IPS-20b (cell line): ENCODE measurements around the gene DEDD.

Source experiments
- H3K27ac ChIP-seq: one replicate; pipeline ENCODE4 v1.5.1; 2013; ENCODE audit warnings: low read length
- H3K27me3 ChIP-seq: 2 replicates; pipeline ENCODE4 v1.6.1; 2013; ENCODE audit warnings: mild to moderate bottlenecking, low read length, inconsistent platforms; ENCODE audit not compliant: insufficient read depth
- H3K36me3 ChIP-seq: 2 replicates; pipeline ENCODE4 v1.6.1; 2013; ENCODE audit warnings: low read depth, mild to moderate bottlenecking, inconsistent platforms, low read length, moderate library complexity; ENCODE audit not compliant: insufficient read depth
- H3K4me1 ChIP-seq: 2 replicates; pipeline ENCODE4 v1.6.1; 2013; ENCODE audit warnings: mild to moderate bottlenecking, control low read depth, inconsistent platforms, low read length, moderate library complexity; ENCODE audit not compliant: insufficient read depth
- H3K4me3 ChIP-seq: 2 replicates; pipeline ENCODE4 v1.5.1; 2013; ENCODE audit warnings: mild to moderate bottlenecking, low read length, inconsistent platforms
- H3K9ac ChIP-seq: 2 replicates; pipeline ENCODE4 v1.6.1; 2013; ENCODE audit warnings: low read depth, mild to moderate bottlenecking, inconsistent platforms, low read length, moderate library complexity
- H3K9me3 ChIP-seq: 2 replicates; pipeline ENCODE4 v1.6.1; 2013; ENCODE audit warnings: mild to moderate bottlenecking, low read depth, low read length, inconsistent platforms; ENCODE audit not compliant: insufficient read depth

The DEDD gene, protein sequence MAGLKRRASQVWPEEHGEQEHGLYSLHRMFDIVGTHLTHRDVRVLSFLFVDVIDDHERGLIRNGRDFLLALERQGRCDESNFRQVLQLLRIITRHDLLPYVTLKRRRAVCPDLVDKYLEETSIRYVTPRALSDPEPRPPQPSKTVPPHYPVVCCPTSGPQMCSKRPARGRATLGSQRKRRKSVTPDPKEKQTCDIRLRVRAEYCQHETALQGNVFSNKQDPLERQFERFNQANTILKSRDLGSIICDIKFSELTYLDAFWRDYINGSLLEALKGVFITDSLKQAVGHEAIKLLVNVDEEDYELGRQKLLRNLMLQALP

DNA sequence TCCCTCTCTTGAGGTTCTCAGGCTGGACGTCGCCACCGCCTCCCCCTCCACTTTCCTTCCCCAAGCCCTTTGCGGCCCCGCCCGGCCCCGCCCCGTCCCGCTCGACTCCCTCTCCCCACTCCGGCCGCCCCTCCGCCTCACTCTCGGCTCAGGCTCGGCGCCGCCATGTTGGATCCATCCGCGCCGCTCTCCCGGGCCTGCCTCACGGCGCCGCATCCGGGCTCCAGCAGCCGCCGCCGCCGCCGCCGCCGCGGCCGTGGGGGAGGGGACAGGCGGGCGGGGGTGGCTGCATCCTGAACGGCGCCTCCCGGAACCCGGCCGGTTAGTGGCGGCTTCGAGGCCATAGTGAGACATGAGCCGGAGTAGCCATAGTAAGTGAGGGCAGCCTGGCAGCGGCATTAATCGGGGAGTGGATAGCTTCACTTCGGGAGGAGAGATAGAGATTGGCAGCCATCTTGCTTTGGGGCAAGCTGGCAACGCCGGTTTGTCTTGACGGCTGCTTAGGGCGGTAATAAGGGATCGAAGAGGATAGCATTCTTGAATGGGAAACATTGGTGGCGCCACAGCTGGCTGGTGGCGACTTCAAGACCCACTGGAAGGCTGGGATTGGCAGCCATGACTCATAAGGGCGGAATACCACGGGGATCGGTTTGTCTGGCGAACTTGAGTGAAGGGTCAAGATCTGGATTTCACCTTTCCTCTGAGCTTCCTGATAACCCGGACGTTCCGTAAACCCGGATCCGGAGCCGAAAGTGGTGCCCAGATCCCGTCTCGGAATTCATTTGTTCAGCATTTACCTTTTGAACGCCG lies at the start of gene DEDD:
TSS of gene DEDD (minus strand) at position 258 of the 810 bp plus-strand sequence. CDS start 8,205 bp downstream, outside the sequence.
- Histone ChIP-seq H3K27ac (peak within 1 kb of the TSS; percentile 94), H3K27me3 (no peaks in the 10 kb centered on the region), H3K4me3 (peak within 1 kb of the TSS; percentile 92), H3K9me3 (no peaks in the 10 kb centered on the region), H3K9ac (peak within 1 kb of the TSS; percentile 94), H3K36me3 (peaks cover 34% of the 10 kb centered on the region), H3K4me1 (peaks cover 13% of the 10 kb centered on the region; the same call in 1 of the 2 replicates)

DNA sequence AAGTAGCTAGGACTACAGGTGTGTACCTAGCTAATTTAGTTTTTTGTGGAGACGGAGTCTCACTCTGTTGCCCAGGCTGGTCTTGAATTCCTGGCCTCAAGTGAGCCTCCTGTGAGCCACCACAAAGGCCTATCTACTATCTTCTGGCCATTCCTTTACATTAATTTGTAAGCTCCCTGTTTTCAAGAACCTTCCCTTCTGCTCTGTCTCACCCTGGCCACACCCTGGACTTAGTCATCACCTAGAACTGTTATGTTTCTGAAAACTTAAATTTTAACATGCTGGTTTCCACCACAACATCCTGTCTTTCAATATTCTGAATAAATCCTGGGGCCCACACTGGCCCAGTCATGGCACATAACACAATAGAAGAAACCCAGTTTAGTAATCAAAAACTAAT lies 49.7 kb upstream of the DEDD start:
- Histone ChIP-seq H3K4me3 (no peak overlapping the region), H3K9me3 (no peaks in the 10 kb centered on the region), H3K9ac (no peak overlapping the region), H3K36me3 (no peaks in the 10 kb centered on the region), H3K27ac (no peak overlapping the region), H3K4me1 (peaks cover 6% of the 10 kb centered on the region; the same call in 1 of the 2 replicates), H3K27me3 (no peaks in the 10 kb centered on the region)

DNA sequence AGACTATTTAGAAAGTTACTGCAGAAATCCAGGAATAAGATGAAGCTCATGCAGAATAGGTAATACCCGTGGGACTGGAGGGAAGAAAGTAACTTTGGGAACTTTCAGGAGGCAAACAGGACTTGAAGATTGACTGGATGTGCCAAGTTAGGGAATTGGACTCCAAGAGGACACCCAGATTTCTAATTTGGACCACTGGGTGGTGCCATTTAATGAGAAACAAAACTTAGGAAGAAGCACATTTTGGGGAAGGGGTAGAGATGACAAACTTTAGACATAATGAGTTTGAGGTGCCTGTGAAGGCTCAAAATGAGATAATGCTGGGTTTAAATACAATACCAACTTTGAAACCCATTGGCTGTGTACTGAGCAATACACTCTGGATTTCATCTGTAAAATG lies 48.2 kb upstream of the DEDD start:
- Histone ChIP-seq H3K4me1 (peaks cover 6% of the 10 kb centered on the region; the same call in 1 of the 2 replicates), H3K27ac (no peak overlapping the region), H3K27me3 (no peaks in the 10 kb centered on the region), H3K36me3 (peaks cover under 1% of the 10 kb centered on the region; the same call in 1 of the 2 replicates), H3K9ac (no peak overlapping the region), H3K9me3 (no peaks in the 10 kb centered on the region), H3K4me3 (no peak overlapping the region)

DNA sequence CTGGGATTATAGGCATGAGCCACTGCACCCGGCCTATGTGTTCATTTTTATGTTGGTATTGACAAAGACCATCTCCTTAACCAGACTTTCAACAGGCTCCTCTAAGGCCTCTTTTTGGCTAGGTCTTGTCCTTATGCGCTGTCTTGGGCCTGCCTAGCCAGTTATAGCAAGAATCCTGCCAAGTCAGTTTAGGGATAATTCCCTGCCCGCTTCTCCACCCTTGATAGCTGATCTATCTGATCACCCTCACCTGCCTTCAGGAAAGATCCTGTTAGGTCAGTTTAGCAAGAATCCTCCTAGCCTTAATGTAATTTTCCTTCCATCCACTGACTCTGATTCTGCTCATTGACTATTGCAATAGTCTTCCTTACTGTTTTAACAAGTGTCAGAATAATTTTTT lies 47.2 kb upstream of the DEDD start:
- Histone ChIP-seq H3K4me3 (no peak overlapping the region), H3K9ac (no peak overlapping the region), H3K27ac (no peak overlapping the region), H3K36me3 (peaks cover 10% of the 10 kb centered on the region), H3K4me1 (peaks cover 6% of the 10 kb centered on the region; the same call in 1 of the 2 replicates), H3K9me3 (no peaks in the 10 kb centered on the region), H3K27me3 (no peaks in the 10 kb centered on the region)

DNA sequence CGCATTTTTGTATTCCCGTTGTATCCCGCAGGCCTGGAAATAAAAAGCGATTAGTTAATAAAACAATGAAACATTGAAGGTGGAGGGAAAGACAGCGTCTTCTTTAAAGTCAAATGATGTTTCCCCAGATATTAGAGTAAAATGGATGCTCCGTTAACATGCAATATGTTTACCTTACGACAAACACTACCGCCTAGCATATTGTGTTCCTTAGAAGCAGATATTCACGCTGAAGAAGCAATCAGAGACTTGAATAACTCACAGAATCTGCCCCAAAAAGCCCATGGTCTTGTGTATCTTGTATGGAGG lies 45.4 kb upstream of the DEDD start:
- Histone ChIP-seq H3K4me1 (peaks cover 6% of the 10 kb centered on the region; the same call in 1 of the 2 replicates), H3K9me3 (no peaks in the 10 kb centered on the region), H3K27me3 (no peaks in the 10 kb centered on the region), H3K27ac (no peak overlapping the region), H3K9ac (peak overlapping the region; percentile 79; the same call in 1 of the 2 replicates), H3K36me3 (peaks cover 25% of the 10 kb centered on the region), H3K4me3 (peak overlapping the region; percentile 84)

DNA sequence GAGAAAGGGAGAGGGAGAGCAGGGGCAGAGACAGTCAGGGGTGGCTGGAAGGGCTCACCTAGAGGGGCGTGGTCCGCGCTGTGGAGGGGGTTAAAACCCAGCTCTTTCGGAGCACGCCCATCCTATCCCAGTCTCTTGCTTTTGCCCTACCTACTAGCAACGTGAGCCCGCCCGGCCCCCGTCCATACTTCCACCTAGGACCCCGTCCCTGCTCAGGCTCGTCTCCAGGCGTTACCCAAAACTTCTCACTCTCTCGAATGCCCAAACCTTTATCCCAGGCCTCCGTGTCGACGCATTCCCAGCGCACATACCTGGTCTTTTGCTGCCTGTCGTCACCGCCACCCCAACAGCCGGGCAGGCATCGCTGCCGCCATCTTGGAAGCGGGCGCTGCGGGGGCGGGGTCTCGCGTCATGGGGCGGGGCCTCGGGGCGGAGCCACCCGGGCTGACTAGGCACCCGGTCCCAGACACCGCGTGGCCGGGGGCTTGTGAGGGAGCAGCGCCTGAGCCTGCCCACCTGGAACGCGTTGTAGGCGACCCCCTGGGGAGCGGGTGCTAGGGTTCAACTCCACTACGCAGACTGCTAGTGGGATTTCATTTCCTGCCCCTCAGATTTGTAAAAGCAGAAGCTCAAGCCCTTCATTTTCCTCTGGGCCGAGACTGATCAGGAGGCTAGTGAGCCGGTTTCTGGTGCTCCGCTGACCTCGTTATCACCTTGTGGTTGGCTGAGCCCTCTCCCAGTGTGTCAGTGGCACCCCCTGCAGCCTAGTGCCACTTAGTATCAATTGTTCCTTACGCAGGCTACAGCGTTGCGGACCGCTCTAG lies 44.9 kb upstream of the DEDD start, which contains the start of gene B4GALT3:
TSS of gene B4GALT3 (minus strand) at position 396 of the 824 bp plus-strand sequence. CDS start 1,447 bp downstream, outside the sequence.
- H3K27me3 ChIP-seq = no peaks in the 10 kb centered on the region
- peak within 1 kb of the TSS; percentile 79; the same call in 1 of the 2 replicates for H3K9ac ChIP-seq
- peaks cover 31% of the 10 kb centered on the region for H3K36me3 ChIP-seq
- H3K9me3 ChIP-seq = no peaks in the 10 kb centered on the region
- H3K4me3 ChIP-seq = peak within 1 kb of the TSS; percentile 84
- H3K27ac ChIP-seq = no peak within 1 kb of the TSS
- H3K4me1 ChIP-seq = peaks cover 6% of the 10 kb centered on the region; the same call in 1 of the 2 replicates

DNA sequence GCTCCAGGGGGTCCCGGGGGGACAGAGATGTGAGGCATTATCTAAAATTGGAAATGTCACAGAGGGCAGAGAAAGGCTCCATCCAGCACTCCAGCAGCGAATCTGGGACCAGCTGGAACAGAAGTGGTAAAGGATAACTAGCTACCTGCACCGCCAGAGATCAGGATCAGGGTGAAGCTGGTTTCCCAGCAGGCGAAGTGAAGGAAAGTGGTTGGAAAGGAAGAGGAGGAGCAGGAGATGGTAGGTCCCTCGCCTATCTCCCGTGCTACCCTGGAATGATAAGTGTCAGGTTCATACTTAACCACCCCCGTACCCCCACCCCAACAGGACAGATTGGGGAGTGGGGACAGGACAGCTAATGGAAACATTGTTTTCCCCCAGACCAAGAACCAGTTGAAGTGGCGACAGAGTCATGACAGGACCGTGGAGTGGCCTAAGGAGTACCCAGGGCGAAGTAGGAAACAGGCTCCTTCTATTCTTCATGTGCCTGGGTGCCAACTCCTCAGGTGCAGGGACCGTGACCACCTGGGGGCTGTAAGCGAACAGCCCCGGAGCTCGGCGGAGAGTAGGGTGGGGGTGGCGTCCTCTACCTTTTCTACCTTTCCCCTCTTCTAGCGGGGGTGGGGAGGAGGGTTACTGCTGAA lies 44.1 kb upstream of the DEDD start:
- H3K4me1 ChIP-seq = peaks cover 6% of the 10 kb centered on the region; the same call in 1 of the 2 replicates
- no peaks in the 10 kb centered on the region for H3K9me3 ChIP-seq
- no peaks in the 10 kb centered on the region for H3K27me3 ChIP-seq
- H3K4me3 ChIP-seq = peak overlapping the region; percentile 84
- H3K9ac ChIP-seq = peak overlapping the region; percentile 79; the same call in 1 of the 2 replicates
- no peak overlapping the region for H3K27ac ChIP-seq
- H3K36me3 ChIP-seq = peaks cover 38% of the 10 kb centered on the region

DNA sequence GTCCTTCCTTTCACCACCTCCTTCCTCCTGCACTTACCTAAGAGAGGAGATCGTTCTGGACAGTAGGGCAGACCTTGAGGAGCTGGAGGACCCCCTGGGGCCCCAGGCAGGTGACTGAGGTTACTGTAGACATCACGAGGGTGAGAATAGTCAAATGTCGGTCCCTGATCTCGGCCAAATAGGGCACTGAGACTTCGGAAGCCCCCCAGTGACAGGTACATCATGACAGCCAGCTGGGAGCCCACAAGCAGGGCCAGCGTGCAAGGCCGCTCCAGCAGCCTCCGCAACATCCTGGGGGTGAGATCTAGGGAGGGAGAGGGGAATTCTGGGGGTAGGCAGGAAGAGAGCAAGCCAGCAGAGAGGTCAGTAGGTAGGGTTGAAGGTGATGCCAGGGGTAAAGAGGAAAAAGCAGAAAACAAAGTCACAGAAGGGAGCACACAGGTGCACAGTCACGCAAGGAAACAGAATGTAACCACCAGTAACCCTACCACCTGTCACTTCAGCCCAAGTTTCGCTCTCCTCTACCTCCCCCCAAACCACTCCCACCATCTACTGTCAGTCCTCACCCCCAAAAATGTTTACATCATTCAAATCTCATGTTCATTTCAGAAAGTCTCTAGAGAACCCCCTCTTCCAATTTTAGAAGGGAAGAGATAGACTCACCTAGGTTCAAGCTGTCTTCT lies 43.4 kb upstream of the DEDD start:
- Histone ChIP-seq H3K27me3 (no peaks in the 10 kb centered on the region), H3K9me3 (no peaks in the 10 kb centered on the region), H3K9ac (no peak overlapping the region), H3K4me3 (0 out of 2 replicates have a peak overlapping the region, but pooled peaks have one; percentile 84), H3K4me1 (peaks cover 6% of the 10 kb centered on the region; the same call in 1 of the 2 replicates), H3K27ac (no peak overlapping the region), H3K36me3 (peaks cover 45% of the 10 kb centered on the region)

DNA sequence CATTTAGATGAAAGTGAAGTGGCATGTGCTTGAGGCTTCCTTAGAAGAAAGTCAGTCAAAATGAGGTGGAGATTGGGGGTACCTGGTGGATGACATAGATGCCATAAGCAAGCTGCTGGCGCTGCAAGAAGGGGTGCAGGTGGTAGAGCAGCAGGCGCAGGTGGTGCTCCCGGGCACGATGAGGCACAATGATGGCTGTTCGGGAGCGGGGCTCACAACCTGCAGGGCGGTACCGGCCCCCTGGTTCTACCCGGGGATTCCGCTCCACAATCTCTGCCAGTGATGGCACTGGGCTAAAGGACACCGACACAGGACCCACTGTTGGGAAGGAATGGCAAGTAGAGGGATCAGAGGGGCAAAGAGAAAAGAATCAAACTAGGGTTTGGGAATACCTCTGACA lies 42.4 kb upstream of the DEDD start:
- H3K27ac ChIP-seq = no peak overlapping the region
- H3K9ac ChIP-seq = no peak overlapping the region
- H3K36me3 ChIP-seq = peaks cover 52% of the 10 kb centered on the region

DNA sequence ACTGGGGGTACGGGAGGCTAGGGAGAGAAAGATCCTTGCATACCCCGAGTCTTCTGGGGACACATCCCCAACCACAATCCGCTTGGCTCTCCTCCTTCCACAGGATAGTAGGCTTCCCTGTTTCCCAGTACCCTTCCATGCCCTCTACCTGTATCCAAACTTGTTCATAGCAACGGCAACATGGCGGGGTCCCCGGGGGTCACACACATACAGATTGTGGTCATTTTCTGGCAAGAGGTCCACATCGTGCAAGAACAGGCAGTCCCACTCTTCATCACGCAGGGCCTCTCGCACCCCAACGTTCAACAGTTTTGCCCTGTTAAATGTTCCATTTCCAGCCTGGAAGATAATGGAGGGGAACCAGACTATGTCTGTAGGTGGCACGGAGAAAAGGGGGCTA lies 41.2 kb upstream of the DEDD start:
- H3K9me3 ChIP-seq = no peaks in the 10 kb centered on the region
- H3K4me3 ChIP-seq = no peak overlapping the region
- H3K9ac ChIP-seq = no peak overlapping the region
- no peak overlapping the region for H3K27ac ChIP-seq
- peaks cover 63% of the 10 kb centered on the region for H3K36me3 ChIP-seq
- no peaks in the 10 kb centered on the region for H3K27me3 ChIP-seq
- peaks cover 6% of the 10 kb centered on the region; the same call in 1 of the 2 replicates for H3K4me1 ChIP-seq

More for the DNA sequence above, 42.4 kb upstream of the DEDD start:
- Histone ChIP-seq H3K9me3 (no peaks in the 10 kb centered on the region), H3K4me3 (no peak overlapping the region), H3K4me1 (peaks cover 6% of the 10 kb centered on the region; the same call in 1 of the 2 replicates), H3K27me3 (no peaks in the 10 kb centered on the region)
